CD4-positive, alpha-beta T cell treated with Interleukin-10 for 1 hour (primary cell): ENCODE results near the gene SYT2.
"Not testable (repeated sequence)": the region's sequence is repeated elsewhere in the genome, so short reads cannot be mapped to it uniquely, and the experiment has no call there.

Source experiments
- DNase-seq: peaks from one replicate; pipeline ENCODE4 v3.0.0-alpha.2; 2020

Gene SYT2

DNA sequence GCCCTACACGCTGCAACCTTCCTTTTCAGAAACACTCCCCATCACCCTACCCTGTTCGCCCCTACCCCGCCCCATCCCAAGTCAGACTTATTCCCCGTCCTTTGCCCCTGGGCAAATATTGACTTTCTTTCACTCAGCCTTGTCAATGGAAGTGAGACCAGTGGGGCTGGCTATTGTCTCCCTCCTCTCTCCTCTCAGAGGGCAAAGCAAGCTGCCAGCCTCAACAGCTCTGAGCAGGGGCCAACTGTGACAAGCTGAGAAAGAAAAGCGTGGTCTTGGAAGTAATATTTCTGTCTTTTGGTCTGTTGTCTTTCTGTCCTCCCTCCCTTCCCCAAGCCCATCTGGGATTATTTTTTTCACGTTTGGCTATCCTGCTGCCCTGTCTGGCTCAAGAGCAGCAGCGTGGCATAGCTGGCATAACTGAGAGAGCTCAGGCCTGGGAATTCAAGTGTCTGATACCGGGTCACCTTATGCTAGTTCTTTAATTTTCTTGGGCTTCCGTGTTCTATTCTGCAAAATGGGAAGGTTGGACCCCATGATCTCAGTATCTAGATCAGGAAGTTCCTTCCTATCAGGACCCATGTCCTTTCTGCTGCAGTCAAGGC, 71.5 kb downstream of the SYT2 start:
- DNase-seq, result not testable (repeated sequence)

DNA sequence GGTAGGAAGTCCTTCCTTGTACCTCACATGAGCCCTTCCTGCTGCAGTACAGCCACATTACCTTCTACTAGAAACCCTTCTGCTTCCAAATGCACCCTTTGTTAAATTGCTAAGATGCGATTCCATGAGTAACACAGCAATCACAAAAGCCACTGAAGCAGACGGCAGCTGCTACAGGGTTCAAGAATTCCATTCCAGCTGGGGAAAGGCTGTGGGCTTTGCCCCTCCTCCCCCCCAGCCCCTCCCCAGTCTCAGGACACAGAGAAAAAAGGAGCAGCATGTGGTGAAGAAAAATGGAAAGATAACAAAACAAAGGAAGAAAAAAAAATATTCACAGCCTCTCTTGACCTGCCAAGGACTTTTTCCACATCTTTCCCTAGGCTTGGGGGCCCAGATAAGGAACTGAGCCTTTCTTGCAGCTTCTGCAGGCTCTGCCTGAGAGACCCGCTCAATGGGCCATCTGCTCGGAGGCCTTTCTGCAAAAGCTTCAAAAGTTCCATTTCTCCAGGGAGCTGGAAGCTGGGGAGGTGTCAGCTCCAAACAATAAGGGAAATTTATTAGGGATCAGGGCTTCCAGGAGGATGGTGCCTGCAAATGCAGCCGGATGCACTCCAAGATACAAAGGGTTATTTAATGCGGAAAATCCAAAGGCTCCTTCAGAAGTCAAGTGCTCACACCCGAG, 72.1 kb downstream of the SYT2 start:
- DNase-seq, result no peak

DNA sequence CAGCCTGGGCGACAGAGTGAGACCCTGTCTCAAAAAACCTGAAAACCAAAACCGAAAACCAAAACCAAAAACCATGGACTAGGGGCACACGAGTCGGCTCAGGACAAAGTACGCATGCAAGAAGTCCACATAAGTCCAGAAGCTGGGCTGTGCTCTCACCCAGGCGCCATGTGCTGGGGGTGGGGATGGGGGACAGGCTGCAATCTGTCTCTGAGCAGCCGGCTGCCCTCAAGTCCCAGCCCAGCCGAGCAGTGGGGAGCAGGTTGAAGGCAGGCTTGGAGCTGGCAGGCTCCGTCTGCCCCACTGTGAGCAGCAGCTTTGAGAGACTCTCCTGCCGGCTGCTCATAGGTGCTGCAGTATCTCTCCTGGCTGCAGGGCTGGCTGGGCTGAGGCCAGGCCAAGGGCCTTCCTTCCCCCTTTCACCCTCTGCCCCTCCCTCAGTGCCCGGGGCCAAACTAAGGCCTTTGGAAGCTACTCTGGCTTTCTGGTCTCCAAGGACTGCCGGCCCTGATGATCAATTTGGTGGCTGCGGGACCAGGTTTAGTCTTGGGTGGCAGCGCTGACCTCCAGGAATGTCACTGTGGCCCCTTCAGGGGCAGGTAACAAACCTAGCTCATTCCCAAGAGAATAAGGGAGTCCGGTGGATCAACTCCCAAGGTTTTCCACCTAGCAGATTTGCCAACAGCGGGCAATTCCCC, 72.8 kb downstream of the SYT2 start:
- not testable (repeated sequence) for DNase-seq

DNA sequence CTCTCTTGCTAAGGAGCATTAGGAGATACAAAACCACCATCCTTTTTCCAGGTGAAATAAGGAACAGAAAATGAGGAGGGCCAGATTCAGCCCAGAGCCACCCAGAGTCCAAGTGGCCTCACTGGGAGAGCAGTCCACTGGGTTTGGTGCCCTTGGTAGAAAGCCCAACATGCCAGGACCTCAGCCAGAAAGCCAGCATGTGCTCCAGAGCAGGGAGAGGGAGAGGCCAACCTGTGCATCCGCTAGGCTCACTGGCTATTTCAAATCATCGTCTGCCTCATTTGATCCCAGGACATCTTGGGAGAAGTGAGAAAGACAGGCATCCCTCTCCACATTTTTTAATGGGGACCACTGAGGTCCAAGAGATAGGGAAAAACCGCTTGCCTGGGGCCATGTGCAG, 74.1 kb downstream of the SYT2 start:
- DNase-seq, result not testable (repeated sequence)

DNA sequence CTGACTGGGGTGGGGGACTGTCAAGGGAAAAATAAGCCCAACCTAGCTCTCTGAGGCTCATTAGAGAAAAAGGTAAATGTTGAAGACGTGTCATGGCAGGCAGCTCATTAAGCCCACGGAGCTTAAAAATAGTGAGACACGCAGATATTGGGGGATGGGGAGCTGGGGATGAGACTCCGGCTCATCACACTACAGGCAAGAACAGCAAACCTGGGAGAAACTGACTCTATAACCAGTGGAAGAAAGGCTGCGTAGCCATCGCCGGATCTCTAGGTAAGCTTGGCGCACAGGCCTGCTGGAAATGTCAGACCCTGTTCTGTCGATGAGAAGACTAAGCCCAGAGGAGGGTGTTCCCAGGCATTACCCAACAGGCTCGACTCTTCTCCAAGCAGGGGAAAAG, 78.0 kb downstream of the SYT2 start:
- DNase-seq, result no peak

DNA sequence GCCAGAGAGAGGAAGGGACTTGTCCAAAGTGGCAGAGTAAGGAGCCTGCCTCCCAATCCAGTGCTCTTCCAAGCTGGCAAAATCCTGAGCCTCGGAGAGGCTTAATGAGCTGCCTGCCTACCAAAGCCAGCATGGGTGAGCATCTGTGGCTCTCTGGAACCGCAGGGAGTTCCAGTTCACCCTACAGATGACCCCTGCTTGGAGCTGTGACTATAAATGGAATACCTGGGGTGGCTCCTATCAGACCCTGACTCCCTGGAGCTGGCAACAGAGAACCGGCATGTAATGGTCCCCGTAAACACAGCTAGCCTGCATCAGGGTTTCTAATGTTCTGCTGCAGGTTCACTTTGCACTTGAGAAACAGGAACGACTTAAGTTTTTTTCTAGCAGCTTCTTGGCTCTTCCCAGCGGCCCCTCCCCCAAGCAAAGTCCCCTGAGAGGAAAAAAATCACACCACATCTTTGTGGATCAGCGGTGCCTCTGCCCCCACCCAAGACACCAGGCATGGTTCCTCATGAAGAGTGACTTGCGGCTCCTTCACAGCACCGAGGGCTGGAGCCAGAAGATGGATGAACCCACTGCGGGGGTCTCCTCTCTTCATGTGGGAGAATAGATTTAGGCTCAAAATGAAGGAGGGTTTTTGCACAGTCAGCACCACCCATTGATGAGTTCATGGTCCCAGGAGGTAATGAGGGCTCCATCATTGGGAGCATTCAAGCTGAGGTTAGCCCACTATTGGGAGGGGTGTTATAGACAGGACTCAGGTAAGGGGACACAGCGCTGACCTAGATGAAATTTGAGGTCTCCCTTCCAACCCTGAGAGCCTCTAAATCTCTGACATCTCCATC, 79.0 kb downstream of the SYT2 start:
- no peak for DNase-seq

DNA sequence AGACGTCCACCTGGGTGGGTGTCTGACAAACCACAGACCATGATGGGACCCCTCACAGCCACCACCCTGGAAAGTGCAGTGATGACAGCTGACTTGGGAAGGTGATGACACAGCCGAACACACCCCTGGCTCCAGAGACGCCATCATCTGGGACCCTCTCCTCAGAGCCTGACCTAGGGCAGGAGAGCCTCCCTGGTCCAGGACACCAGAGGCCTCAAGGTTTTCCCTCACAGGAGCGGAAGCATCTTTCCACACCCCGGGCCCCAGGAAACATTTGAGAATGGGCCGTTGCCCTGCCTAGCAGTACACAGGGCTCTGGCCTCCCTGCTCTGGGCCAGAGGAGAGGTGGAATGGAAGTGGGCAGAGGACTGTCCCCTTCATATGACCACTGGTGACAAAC, 79.7 kb downstream of the SYT2 start:
- no peak for DNase-seq

DNA sequence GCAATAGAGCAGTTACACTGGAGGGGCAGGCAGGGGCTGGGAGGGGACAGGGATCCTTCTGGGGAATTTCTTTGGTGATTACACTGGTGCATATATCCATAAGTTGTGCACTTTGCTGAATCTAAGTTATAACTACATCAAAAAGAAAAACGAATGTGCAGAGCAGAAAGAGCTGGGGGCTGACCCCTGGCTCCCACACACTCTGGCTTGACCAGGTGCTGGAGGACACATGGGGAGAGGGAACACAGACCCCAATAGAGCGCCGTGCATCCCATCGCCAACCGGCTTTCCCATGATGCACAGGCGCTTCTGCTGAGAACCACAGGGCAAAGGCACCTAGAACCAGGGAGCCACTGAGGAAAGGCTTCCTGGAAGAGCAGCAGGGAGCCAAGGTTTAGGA, 80.2 kb downstream of the SYT2 start:
- DNase-seq, result not testable (repeated sequence)

DNA sequence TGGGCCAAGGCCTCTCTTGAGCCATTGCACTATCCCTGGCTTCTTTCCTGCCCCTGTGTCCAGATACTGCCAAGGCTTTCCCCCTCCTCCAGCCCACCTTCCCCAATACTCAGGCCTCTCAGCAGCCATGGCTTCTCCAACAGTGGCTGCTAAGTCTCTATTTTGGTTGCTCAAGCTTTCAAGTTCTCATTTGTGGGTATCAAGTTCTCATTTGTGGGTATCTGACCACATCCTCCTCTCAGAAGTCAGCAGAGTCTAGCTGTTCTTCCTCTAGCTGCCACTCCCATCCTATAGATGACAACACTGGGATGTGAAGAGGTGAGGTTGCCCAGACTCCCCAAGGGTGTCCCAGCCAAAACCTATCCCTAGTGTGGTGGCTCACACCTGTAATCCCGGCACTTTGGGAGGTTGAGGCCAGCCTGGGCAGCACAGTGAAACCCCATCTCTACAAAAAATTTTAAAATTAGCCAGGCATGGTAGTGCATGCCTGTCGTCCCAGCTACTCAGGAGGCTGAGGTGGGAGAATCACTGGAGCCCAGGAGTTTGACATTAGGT, 80.9 kb downstream of the SYT2 start:
- DNase-seq, result peak; percentile 71

DNA sequence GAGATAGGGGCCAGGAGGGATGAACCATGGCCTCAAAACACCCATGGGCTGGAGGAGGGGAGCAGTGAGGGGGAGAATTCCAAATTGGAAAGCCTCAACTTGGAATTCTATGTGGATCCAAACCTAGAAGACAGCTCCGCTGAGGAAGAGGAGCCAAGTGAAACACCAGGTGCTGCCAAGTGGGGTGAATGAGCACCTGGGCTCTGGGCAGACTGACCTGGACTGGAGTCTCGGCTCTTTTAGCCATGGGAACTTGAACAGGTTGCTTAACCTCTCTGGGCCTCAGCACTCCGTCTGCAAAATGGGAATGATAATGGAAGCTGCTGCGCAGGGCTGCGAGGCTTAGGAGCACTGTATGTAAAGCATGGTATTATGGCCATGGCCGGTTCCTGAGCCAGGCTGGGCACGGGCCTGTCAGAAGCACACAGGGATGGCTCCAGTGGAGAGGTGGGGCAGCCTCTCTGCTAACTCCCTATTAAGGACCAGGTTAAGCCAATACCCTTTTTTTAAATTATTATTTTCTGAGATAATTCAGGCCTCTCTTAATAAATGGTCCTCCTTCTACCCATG, 81.5 kb downstream of the SYT2 start:
- DNase-seq, result no peak

DNA sequence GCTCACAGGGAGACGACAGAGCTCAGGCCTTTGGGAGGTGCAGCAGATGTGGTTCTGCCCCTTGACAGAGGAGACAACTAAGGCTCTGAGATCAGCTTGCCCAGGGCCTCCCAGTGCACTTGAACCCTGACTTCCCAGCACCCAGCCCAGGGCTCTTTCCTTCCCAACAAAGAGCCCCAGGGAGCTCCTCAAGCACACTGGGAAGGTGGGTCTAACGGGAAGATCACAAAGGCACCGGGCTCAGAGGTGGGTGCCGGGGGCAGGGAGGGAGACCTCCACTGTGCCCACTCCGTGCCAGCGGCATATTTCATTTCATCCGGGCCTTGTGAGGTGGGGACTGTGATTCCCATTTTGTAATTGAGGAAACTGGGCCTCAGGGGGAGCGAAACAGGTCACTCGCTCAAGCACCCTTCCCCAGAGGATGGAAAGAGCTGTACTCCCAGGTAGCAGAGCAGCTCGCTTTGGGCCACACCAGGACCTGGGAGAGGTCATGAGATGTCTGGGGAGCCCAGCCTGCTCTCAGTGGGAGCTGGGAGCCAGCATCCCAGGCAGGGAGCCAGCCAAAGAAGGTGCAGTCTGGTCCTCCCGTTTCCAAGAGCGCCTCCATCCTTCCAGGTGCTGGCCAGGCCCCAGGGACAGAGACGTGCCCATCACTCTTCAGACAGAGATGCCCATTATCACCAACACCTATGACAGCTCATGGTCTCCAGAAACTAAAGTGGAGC, 82.3 kb downstream of the SYT2 start:
- DNase-seq, result no peak

DNA sequence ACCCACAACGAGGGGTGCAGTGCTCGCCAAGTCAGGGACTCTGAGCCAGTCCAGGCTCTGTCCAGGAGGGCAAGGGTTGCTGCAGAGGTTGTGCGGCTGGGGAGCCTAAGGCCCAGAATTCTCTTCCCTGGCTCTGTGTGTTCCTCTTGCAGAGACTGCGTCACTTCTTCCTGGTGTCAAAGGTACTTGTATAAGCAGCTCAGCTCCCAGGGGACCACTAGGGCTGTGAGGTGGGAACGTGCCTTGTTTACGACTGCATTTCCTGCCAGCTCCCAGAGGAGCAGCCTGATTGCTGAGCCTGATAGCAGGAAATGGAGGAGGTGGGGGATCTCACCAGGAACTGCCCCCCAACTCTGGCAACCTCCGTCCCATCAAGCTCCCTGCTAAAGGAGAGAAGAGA, 83.2 kb downstream of the SYT2 start:
- not testable (repeated sequence) for DNase-seq

DNA sequence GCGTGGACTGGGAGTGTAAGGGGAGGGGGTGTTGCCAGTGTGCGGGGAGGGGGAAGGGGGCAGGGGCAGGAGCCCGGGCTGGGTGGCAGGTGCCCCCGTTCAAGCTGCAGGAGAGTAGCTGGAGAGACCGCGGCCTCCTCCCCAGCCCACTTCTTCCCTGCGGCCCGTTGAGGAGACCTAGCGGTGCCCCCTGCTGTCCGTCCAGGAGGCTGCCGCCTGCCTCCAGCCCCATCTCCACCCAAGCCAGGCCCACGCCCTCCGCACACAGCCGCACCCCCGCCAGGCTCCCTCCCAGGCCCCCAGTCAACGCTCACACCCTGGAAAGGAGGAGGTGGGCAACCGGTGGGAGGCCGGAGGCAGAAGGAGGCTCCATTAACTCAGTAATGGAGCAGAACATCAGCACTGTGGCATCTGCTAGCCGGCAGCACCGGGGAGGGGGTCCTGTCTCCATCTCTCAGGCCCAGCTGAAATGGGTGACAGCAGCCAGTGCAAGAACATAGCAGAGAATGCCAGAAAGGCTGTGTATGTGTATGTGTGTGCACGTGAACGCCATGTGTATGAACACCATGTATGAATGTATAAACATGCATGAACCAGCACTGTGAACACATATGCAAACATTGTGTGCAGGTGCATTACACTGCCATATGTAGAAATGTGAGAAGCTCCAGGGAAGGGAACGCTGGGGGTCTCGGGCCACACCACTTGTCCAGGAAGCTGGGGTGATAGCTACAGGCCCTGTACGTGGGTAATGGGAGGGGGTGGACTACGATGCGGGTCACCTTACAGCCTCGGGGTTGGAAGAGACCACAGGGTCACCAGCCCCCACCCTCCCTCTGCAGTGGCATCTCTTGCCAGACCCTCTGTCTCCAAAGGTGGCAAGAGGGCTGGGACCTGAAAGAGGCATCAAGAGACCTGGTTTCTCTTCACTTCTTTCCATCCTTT, 84.6 kb downstream of the SYT2 start:
- DNase-seq, result peak; percentile 60

DNA sequence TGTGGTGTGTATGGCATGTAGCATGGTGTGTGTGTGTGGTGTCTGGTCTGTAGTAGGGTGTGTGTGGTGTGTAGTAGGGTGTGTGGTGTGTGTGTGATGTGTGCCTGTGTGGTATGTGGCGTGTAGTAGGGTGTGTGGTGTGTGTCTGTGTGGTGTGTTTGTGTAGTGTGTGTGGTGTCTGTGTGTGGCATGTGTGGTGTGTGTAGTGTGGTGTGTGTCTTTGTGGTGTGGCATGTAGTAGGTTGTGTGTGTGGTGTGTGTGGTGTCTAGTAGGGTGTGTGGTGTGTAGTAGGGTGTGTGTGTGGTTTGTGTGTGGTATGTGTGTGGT, 85.5 kb downstream of the SYT2 start:
- no peak for DNase-seq

DNA sequence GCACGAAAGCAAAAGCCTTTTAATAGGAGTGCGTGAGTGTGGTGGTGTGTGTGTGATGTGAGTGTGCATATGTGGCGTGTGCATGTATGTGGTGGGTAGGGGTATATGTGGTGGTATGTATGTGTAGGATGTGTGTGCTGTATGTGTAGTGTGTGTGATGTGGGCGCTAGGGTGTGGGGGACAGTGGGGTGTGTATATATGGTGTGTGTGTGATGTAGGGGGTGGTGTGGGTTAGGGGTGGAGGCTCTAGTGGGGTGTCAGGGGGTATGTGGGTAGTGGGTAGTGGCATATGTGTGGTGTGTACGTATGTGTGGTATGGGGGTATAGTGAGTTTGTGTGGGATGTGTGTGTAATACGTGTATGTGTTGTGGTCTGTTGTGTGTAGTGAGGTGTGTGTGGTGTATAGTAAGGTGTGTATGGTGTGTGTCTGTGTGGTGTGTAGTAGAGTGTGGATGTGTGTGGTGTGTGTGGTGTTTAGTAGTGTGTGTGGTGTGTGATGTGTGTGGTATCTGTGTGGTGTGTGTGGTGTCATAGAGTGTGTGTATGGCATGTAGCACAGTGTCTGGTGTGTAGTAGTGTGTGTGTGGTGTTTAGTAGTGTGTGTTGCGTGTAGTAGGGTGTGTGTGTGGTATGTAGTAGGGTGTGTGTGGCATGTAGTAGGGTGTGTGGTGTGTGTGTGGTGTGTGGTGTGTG, 86.0 kb downstream of the SYT2 start:
- DNase-seq, result no peak

DNA sequence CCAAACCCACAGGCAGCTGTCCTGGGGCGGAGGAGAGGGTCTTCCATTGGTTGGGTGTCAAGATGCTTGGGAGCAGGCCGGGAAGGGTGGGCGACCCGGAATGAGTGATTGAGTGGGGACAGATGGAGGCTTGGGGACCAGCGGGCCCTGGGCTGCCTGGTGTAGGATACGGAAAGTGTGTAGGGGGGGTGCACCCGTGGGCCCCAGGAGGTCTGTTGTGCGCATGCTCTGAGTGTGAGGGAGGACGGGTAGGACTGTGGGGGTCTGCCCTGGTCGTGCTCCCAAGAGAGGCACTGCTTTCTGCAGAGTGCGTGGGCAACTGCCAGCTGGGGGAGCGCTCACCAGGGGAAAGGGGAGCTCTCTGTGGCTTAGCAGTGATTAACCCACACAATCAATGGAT, 86.8 kb downstream of the SYT2 start:
- DNase-seq, result not testable (repeated sequence)

DNA sequence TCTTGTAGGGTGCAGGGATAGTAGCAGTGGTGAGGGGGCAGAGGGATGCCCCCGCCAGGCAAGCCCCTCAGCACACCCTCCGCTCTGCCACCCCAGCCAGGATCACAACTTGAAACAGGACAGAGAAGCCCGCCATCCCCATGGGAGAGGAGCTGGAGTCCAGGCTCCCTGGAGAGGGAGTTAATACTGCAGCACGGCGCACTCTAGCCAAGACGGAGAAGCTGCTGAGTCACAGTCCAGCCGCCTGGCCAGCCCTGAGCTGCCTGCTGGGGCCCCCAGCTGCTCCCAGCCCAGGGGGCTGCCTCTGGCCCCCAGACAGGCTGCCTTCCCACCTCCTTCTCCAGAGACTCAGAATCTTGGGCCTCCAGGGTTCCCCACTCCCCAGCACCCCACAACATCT, 87.2 kb downstream of the SYT2 start:
- DNase-seq, result no peak

DNA sequence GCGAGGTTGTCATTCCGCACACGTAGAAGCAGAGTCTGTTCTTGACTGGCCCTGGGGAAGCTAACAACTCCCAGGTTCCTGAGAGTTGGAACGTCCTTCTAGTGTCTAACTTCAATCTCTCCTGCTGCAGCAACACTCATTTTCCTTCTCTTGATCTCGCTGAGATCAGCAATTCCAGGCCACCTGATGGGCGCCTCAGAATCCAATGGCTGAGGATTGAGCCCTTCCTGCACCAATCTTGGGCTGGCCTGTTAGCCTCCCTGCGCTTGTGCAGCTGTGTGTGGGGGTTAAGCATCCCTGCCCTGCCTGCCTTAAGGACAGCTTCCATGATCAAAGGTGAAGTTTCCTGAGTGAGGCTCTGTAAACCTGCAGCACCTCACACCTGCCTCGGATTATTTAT, 87.9 kb downstream of the SYT2 start:
- no peak for DNase-seq

DNA sequence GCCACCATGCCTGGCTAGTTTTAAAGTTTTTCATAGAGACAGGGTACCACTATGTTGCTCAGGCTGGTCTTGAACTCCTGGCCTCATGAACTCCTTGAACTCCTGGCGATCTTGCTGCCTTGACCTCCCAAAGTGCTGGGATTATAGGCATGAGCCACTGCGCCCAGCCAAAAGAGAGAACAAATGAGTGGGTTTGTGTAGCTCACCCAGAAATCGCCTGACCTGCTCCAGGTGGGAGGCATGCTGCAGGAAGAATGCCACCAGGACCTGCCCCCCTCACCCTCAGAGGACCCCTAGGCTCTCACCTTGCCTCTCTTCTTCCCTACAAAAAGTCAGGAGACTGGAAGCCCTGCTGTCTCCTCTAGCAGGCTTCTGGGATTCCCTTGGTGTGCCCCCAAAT, 88.8 kb downstream of the SYT2 start:
- DNase-seq, result no peak

DNA sequence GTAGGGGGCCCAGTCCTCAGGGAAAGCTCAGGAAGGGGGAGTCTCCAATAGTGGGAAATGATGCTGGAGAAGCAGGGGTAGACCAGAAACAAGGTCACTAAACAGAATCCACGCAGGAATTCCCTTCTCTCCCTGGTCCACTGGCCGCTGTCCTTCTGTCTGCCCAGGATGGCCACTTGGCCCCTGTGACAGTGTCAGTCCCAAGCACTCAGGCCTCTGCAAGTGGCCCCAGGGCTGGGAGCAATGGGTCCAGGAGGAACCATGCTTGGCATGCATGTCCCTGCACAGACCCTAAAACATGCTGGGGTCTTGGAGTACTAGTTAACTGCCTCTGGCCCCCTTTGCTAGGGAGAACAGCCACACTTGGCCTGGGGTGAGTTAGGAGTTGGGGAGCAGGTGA, 90.2 kb downstream of the SYT2 start:
- DNase-seq, result not testable (repeated sequence)
